ENCODE data around the gene RENBP.
A peak's percentile ranks its signal among the peaks of the same experiment; 100 is the strongest.

RENBP gene

GRCh38 chrX:153939573-153939972 is 4.9 kb downstream of the RENBP start:
- peaks cover 63% of the 10 kb centered on the region for H3K36me3 Mint-ChIP-seq (ENCODE audit: low read depth)
- no peak overlapping the region for H3K27ac Mint-ChIP-seq
- peak overlapping the region; percentile 34 for H3K4me3 Mint-ChIP-seq
- no peaks in the 10 kb centered on the region for H3K9me3 Mint-ChIP-seq
- intact Hi-C loops (cut with micrococcal nuclease), result no loop called here
- peaks cover 52% of the 10 kb centered on the region for H3K4me1 Mint-ChIP-seq (ENCODE audit: low read depth)
- H3K27me3 Mint-ChIP-seq, result no peaks in the 10 kb centered on the region

GRCh38 chrX:153938226-153938786 is 6.1 kb downstream of the RENBP start:
- Mint-ChIP-seq H3K27me3 (no peaks in the 10 kb centered on the region), H3K27ac (no peak overlapping the region), H3K4me3 (no peak overlapping the region), H3K4me1 (ENCODE audit: low read depth) (peaks cover 51% of the 10 kb centered on the region), H3K9me3 (no peaks in the 10 kb centered on the region), H3K36me3 (ENCODE audit: low read depth) (peaks cover 62% of the 10 kb centered on the region)
- intact Hi-C loops (cut with micrococcal nuclease), result no loop called here

- Mint-ChIP-seq H3K27ac (no peak overlapping the region), H3K27me3 (no peaks in the 10 kb centered on the region), H3K36me3 (ENCODE audit: low read depth) (peaks cover 62% of the 10 kb centered on the region), H3K4me1 (ENCODE audit: low read depth) (peaks cover 40% of the 10 kb centered on the region), H3K9me3 (no peaks in the 10 kb centered on the region), H3K4me3 (no peak overlapping the region)
- intact Hi-C loops (cut with micrococcal nuclease), result no loop called here
Observed at GRCh38 chrX:153937056-153937455, 7.4 kb downstream of the RENBP start.

GRCh38 chrX:153935326-153935851 is 9.1 kb downstream of the RENBP start:
- intact Hi-C loops (cut with micrococcal nuclease), result no loop called here
- Mint-ChIP-seq H3K4me3 (peak overlapping the region; percentile 50), H3K9me3 (no peaks in the 10 kb centered on the region)

GRCh38 chrX:153934762-153935325 is 9.6 kb downstream of the RENBP start, which contains the start of gene NAA10:
TSS of gene NAA10 (minus strand) at chrX:153935037. CDS start at chrX:153934904, 133 bp downstream.
- H3K4me1 Mint-ChIP-seq (ENCODE audit: low read depth), result peaks cover 45% of the 10 kb centered on the region
- peak within 1 kb of the TSS; percentile 77 for H3K27ac Mint-ChIP-seq
- no peaks in the 10 kb centered on the region for H3K27me3 Mint-ChIP-seq
- peak within 1 kb of the TSS; percentile 81 for H3K4me3 Mint-ChIP-seq
- H3K9me3 Mint-ChIP-seq, result no peaks in the 10 kb centered on the region
- intact Hi-C loops (cut with micrococcal nuclease), result no loop called here
- peaks cover 67% of the 10 kb centered on the region for H3K36me3 Mint-ChIP-seq (ENCODE audit: low read depth)

More at GRCh38 chrX:153935326-153935851, 9.1 kb downstream of the RENBP start:
- Mint-ChIP-seq H3K4me1 (ENCODE audit: low read depth) (peaks cover 45% of the 10 kb centered on the region), H3K27me3 (no peaks in the 10 kb centered on the region), H3K36me3 (ENCODE audit: low read depth) (peaks cover 67% of the 10 kb centered on the region), H3K27ac (no peak overlapping the region)

GRCh38 chrX:153934148-153934761 is 10.2 kb downstream of the RENBP start:
- Mint-ChIP-seq H3K4me3 (peak overlapping the region; percentile 81), H3K9me3 (no peaks in the 10 kb centered on the region), H3K27me3 (no peaks in the 10 kb centered on the region), H3K4me1 (ENCODE audit: low read depth) (peaks cover 44% of the 10 kb centered on the region), H3K27ac (peak overlapping the region; percentile 77), H3K36me3 (ENCODE audit: low read depth) (peaks cover 67% of the 10 kb centered on the region)
- intact Hi-C loops (cut with micrococcal nuclease), result no loop called here

GRCh38 chrX:153933748-153934147 is 10.7 kb downstream of the RENBP start:
- Mint-ChIP-seq H3K27ac (peak overlapping the region; percentile 77), H3K9me3 (no peaks in the 10 kb centered on the region), H3K36me3 (ENCODE audit: low read depth) (peaks cover 64% of the 10 kb centered on the region), H3K4me1 (ENCODE audit: low read depth) (peaks cover 46% of the 10 kb centered on the region), H3K27me3 (no peaks in the 10 kb centered on the region), H3K4me3 (peak overlapping the region; percentile 81)
- intact Hi-C loops (cut with micrococcal nuclease), result no loop called here

- peaks cover 60% of the 10 kb centered on the region for H3K36me3 Mint-ChIP-seq (ENCODE audit: low read depth)
- intact Hi-C loops (cut with micrococcal nuclease), result no loop called here
- H3K4me3 Mint-ChIP-seq, result no peak overlapping the region
- H3K27me3 Mint-ChIP-seq, result no peaks in the 10 kb centered on the region
- no peak overlapping the region for H3K27ac Mint-ChIP-seq
- H3K9me3 Mint-ChIP-seq, result no peaks in the 10 kb centered on the region
- H3K4me1 Mint-ChIP-seq (ENCODE audit: low read depth), result peaks cover 45% of the 10 kb centered on the region
Observed at GRCh38 chrX:153932220-153932915, 12.1 kb downstream of the RENBP start.

GRCh38 chrX:153931748-153932147 is 12.7 kb downstream of the RENBP start:
- Mint-ChIP-seq H3K4me1 (ENCODE audit: low read depth) (peaks cover 50% of the 10 kb centered on the region), H3K27me3 (no peaks in the 10 kb centered on the region), H3K4me3 (no peak overlapping the region), H3K27ac (peak overlapping the region; percentile 95), H3K9me3 (no peaks in the 10 kb centered on the region), H3K36me3 (ENCODE audit: low read depth) (peaks cover 59% of the 10 kb centered on the region)
- intact Hi-C loops (cut with micrococcal nuclease), result no loop called here

GRCh38 chrX:153931151-153931550 is 13.3 kb downstream of the RENBP start:
- H3K9me3 Mint-ChIP-seq, result no peaks in the 10 kb centered on the region
- H3K4me3 Mint-ChIP-seq, result no peak overlapping the region
- peaks cover 60% of the 10 kb centered on the region for H3K36me3 Mint-ChIP-seq (ENCODE audit: low read depth)
- intact Hi-C loops (cut with micrococcal nuclease), result no loop called here
- peak overlapping the region; percentile 95 for H3K27ac Mint-ChIP-seq
- peaks cover 51% of the 10 kb centered on the region for H3K4me1 Mint-ChIP-seq (ENCODE audit: low read depth)
- no peaks in the 10 kb centered on the region for H3K27me3 Mint-ChIP-seq

GRCh38 chrX:153930011-153930910 is 14.2 kb downstream of the RENBP start:
- intact Hi-C loops (cut with micrococcal nuclease), result no loop called here
- Mint-ChIP-seq H3K9me3 (no peaks in the 10 kb centered on the region), H3K4me3 (no peak overlapping the region), H3K27ac (peak overlapping the region; percentile 95), H3K4me1 (ENCODE audit: low read depth) (peaks cover 51% of the 10 kb centered on the region), H3K27me3 (no peaks in the 10 kb centered on the region), H3K36me3 (ENCODE audit: low read depth) (peaks cover 67% of the 10 kb centered on the region)

GRCh38 chrX:153929576-153929975 is 14.9 kb downstream of the RENBP start:
- H3K27ac Mint-ChIP-seq, result peak overlapping the region; percentile 95
- H3K4me3 Mint-ChIP-seq, result no peak overlapping the region

GRCh38 chrX:153928846-153929245 is 15.6 kb downstream of the RENBP start:
- intact Hi-C loops (cut with micrococcal nuclease), result no loop called here
- Mint-ChIP-seq H3K27ac (peak overlapping the region; percentile 95), H3K4me1 (ENCODE audit: low read depth) (peaks cover 50% of the 10 kb centered on the region), H3K36me3 (ENCODE audit: low read depth) (peaks cover 72% of the 10 kb centered on the region), H3K9me3 (no peaks in the 10 kb centered on the region), H3K4me3 (peak overlapping the region; percentile 37), H3K27me3 (no peaks in the 10 kb centered on the region)

More at GRCh38 chrX:153929576-153929975, 14.9 kb downstream of the RENBP start:
- Mint-ChIP-seq H3K9me3 (no peaks in the 10 kb centered on the region), H3K4me1 (ENCODE audit: low read depth) (peaks cover 51% of the 10 kb centered on the region), H3K27me3 (no peaks in the 10 kb centered on the region), H3K36me3 (ENCODE audit: low read depth) (peaks cover 70% of the 10 kb centered on the region)
- intact Hi-C loops (cut with micrococcal nuclease), result no loop called here
